GM19395 (cell line): ENCODE results near the gene CNTLN.
"Not testable (repeated sequence)": the region's sequence is repeated elsewhere in the genome, so short reads cannot be mapped to it uniquely, and the experiment has no call there.

Experiments used
- ATAC-seq: cut with Tn5 transposase; IDR thresholded peaks from one replicate; pipeline ENCODE4 v1.9.1; 2021; ENCODE audit warnings: mild to moderate bottlenecking, moderate library complexity; ENCODE audit not compliant: unreplicated experiment

CNTLN gene

GRCh38 chr9:17291766-17292165, 156.9 kb downstream of the CNTLN start:
- ATAC-seq = no peak

DNA sequence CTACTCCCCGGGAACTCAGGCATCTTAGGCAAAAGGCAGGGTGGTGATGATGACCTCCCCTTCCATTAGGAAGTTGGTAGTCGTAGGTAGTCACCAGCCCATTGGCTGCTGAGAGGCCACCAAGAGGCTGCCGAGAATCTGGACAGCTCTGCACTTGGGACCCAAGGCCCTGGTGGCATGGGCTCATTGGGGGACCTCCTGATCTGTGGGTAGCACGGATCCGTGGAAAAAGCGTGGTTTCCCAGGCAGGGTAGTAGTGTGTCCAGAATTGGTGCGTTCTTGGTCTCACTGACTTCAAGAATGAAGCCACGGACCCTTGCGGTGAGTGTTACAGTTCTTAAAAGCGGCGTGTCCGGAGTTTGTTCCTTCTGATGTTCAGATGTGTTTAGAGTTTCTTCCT, 158.8 kb downstream of the CNTLN start:
- no peak for ATAC-seq

- no peak for ATAC-seq
Measured at GRCh38 chr9:17294822-17295624, 160.2 kb downstream of the CNTLN start.

DNA sequence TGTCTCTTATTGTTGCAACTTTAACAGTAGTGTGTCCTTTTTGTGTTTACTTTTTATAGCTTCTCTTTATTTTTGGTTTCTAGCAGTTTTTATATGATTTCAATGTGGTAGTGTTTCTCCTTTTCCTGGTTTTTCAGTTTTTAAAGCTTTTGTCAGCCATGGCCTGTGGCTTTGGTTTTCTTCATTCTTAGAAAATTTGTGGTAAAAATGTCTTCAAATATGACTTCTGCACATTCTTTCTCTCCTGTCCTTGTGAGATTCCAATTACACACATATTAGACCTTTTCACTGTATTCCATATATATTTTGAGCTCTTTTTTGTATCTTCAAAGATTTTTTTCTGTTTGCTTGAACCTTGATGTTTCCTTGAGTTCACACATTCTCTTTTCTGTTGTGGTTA, 180.5 kb downstream of the CNTLN start:
- ATAC-seq = no peak

- ATAC-seq = no peak
Measured at GRCh38 chr9:17318821-17319320, 184.0 kb downstream of the CNTLN start.

DNA sequence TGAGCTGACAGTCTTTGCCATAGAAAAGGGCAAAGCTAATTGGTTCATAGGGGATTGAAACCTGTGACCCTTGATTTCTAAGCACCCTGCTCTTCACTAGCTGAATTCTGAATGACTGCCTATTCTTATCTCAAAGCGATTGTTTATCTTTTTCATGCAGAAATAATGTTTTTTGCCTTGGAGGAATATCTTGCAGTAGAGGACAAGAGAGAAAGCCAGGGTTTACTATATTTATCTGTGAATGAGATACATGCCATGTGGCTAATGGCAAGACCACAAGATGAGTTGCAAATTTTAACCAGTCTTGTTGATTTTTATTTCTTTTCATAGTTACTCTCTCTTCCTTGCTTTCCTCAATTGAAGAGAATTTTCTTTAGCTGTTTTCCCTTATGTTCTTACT, 185.0 kb downstream of the CNTLN start:
- ATAC-seq = no peak

- ATAC-seq = no peak
Measured at GRCh38 chr9:17322882-17323864, 188.3 kb downstream of the CNTLN start.

DNA sequence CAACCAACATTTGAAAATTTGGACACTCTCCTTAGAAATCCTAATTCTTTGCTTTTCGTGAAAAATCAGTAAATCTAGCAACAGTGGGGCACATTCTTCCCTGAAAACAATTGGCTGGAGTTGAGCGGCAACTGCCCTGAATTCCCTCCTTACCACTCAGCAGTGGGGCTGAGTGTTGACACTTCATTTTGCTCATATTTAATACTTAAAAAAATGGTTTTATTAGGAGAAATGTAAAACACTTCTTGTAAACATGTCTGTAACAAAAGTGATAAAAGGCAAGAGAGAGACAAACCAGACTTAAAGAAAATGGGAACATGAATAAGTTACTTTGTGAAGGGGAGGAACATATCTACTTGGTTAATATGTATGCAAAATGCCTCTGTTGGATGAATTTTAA, 193.5 kb downstream of the CNTLN start:
- no peak for ATAC-seq

DNA sequence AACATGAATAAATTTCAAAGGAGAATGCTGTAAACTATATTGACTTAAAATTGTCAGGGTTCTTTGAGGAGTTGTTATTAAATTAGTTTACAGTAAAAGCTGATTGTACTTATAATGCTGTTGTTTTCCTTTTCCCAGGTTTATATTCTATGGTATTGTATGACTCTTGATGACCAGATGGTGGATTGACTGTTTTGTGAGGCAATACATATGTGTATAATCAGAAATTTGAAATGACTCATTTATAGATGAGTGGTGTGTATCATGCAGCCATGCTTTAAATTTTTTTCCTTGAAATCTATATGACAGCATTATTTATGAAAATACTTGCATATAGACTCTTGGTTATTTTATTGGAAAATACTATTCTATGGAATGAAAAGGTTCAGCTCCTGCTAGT, 195.3 kb downstream of the CNTLN start:
- no peak for ATAC-seq

DNA sequence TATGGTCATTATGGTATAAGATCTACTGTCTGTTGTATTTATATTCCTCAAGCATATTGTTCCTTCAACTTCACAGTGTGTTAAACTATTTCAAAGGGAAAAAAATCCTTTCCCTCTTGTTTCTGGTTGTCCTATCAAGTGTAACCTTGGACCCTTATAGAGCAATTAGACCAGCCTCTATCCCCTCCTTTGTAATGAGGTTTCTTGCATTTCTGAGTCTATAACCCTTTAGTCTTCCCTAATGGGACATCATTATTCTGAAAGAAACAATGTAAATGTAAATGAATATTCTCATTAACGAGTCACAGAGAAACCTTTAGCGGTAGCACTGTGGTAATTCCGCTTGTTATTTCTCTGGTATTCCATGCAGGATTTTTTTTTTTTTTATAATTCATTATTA, 197.3 kb downstream of the CNTLN start:
- ATAC-seq = no peak

GRCh38 chr9:17339156-17339555, 204.3 kb downstream of the CNTLN start:
- ATAC-seq = no peak

- no peak for ATAC-seq
Measured at GRCh38 chr9:17342696-17343095, 207.9 kb downstream of the CNTLN start.

DNA sequence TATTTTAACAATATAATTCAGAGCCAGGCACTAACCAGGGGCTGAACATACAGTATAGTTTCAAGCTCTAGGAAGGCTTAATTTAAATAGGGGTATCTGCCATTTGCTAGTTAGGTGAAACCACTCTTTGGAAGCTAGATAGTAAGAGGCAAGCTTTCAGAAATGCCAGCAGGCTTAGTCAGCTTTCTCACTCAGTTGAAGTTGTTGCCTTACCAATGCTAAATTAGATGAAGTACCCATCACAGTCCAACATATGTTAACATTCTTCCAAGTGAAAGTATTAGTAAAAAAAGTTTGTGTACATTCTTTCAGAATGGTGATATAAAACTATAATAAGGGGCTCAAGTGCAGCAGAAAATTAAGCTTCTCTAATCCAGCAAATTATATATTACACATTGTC, 215.0 kb downstream of the CNTLN start:
- no peak for ATAC-seq

- ATAC-seq = not testable (repeated sequence)
Measured at GRCh38 chr9:17354006-17354405, 219.2 kb downstream of the CNTLN start.

DNA sequence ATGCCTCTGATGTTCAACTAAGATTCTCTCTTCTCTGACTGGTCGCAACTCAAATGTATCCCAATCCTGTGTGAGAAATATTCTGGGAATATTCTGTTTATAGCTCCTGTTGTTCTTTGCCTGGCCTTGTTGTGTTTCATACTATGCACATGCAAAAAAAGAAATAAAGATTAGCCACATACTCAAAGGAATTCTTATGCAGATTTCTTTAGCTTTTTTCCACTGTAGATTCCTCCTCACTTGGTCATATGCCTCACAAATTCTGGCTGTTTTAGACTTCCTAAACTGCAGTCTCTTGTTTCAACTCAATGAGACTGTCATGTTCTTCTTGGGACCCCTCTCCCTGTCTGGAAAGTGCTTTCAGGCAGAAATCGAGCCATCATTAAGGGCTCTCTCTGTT, 226.5 kb downstream of the CNTLN start:
- no peak for ATAC-seq

GRCh38 chr9:17367035-17367434, 232.2 kb downstream of the CNTLN start:
- no peak for ATAC-seq

- ATAC-seq = no peak
Measured at GRCh38 chr9:17380126-17380861, 245.5 kb downstream of the CNTLN start.

DNA sequence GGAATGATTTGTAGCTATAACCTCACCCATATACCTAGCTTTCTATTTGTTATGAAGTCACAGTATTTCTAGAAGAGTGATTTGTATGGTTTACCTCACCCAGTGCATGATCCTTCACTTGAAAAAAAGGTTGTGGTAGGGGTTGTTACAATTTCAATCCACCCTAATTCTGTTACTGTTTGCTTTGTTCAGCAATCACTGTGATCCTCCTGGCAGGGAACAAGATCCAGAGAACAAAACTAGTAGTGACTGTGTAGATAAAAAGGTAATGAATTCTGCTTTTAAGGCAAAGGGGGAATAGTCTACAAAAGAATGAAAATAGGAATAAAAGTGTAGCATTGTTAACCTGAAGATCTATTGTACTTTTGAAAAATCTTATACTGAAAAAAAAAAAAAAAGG, 252.7 kb downstream of the CNTLN start:
- no peak for ATAC-seq

GRCh38 chr9:17389026-17389425, 254.2 kb downstream of the CNTLN start:
- no peak for ATAC-seq

DNA sequence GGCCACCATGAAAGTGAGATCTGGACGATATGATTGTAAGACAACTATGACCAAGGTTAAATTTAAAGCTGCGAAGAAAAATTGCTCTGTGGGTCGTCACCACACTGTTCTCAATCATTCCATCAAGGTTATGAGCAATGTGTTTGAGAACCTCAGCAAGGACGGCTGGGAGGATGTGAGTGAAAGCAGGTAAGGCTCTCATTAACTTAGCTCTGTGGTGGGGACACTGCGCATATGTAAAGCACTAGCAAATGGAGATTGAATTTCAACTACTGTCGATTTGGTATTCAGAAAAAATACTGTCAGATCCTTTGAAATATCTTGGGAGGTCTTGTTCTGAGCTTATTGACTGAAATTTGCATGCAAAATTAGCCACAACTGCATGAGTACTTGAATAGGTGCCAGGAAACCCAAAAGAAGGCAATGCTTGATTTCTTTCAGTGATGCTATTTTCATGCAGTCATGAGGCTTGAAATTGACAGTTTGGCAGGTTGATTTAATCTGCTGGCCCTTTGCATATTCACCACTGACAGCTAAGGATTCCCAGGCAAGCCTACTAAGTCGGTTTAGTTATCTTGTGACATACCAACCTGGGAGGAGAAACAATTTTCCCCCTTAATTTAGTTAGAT, 260.2 kb downstream of the CNTLN start:
- no peak for ATAC-seq
